Left renal pelvis (tissue), 4 donors: ENCODE measurements around the gene TBC1D21. TPM values are rescaled to one million over a fixed set of nuclear protein-coding genes. Genes with fewer than 3 reads are reported as not detected.

Source experiments
- polyA plus RNA-seq, 4 donors: library from polyadenylated mRNA; unstranded; fragments of 120-200 nt; gene quantifications; one replicate each; pipeline ENCODE4 v1.2.1, GENCODE V29; 2013; ENCODE audit not compliant: insufficient read length in 4 of 4

Gene TBC1D21
- polyA plus RNA-seq, 4 donors, result not detected

Other genes starting within 250 kb of the TBC1D21 start
- gene NPTN, start 240.2 kb upstream of the TBC1D21 start, polyA plus RNA-seq, result 100 to 1,000 TPM; 170 to 208 (median 192) TPM
- 100 to 1,000 TPM; 161 to 260 (median 170) TPM for gene CD276, start 189.2 kb upstream of the TBC1D21 start, polyA plus RNA-seq
- 10 to 100 TPM; 15.3 to 27.3 (median 21.1) TPM for gene INSYN1, start 120.2 kb upstream of the TBC1D21 start, polyA plus RNA-seq
- 10 to 100 TPM; 75.0 to 83.8 (median 81.9) TPM for gene LOXL1, start 52.9 kb downstream of the TBC1D21 start, polyA plus RNA-seq
- 10 to 100 TPM; 11.6 to 14.9 (median 12.7) TPM for gene STOML1, start 118.7 kb downstream of the TBC1D21 start, polyA plus RNA-seq
- 10 to 100 TPM; 25.8 to 40.1 (median 33.3) TPM for gene PML, start 121.2 kb downstream of the TBC1D21 start, polyA plus RNA-seq
- under 1 TPM in 3 of 4 donors, not detected in 1; 0.33 to 0.66 (median 0.34) TPM for gene GOLGA6A, start 209.0 kb downstream of the TBC1D21 start, polyA plus RNA-seq